ENCODE results near the gene PLCL1.

Gene PLCL1

DNA sequence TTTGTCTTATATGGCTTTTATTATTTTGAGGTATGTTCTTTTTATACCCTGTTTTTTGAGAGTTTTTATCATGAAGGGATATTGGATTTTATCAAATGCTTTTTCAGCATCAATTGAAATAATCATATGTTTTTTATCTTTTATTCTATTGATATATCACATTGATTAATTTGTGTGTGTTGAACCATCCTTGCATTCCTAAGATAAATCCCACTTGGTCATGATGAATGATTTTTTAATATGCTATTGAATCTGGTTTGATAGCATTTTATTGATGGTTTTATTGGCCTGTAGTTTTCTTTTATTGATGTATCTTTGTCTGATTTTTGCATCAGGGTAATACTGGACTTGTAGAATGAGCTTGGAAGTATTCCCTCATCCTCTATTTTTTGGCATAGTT is 160.3 kb downstream of the PLCL1 start:
- DNase-seq, result no peak

GRCh38 chr2:197965756-197966155 is 161.4 kb downstream of the PLCL1 start:
- no peak for DNase-seq

DNA sequence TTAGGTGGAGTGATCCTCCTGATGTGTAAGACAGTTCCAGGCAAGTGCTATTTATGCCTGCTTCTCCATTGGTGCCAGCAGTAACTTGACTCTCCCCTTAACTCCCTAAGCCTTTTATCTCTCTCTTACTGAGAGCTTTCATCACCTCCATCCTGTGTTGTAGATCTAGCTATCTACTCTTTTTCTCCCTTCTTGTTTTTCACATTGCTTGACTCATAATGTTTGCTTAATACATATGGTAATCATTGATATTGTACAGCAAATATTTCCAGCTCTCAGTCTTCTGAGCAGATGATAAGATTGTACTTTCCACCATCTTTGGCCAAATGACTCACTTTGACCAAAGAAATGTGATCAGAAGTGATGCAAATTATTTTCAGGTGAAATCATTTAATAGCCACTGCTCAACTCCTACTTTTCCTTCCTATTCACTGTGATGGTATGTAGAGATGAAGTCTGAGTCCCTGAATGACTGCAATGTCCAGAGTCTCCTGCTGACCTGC is 165.0 kb downstream of the PLCL1 start:
- DNase-seq, result no peak

DNA sequence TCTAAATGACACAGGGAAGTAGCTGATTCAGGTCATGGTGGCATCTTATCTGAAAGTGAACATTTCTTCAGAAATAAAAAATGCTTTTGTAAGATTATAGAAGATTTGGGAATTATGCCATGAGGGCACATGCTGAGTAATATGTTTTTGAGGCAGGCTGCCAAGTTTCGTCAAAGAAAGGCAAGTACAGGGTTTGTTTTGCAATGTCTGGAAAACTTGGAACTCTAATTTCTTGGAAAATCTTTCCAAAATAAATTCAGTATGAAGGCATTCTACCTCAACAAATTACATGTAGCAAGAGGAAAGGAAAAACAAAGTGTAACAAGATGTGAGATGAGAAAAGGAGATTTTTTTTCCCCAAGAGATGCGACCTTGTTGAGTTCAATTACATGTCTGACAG is 167.7 kb downstream of the PLCL1 start:
- DNase-seq, result no peak

DNA sequence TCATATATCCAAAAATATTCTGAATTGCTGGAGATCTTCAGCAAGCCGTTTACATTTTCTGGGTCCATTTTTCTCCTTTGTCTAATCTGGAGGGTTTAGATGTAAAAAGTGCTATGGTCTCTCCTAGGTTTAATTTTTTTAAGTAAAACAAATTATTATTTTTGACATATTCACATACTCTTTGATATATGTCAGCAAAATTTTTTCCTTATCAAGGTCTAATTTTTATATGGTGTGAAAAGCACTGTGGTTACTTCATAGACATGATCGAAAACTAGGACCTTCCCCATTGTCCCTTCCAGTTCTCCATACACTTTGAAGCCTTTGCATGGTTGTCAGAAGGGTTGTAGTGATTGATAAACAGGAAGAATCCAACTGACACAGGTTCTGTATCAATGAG is 168.2 kb downstream of the PLCL1 start:
- DNase-seq, result no peak

DNA sequence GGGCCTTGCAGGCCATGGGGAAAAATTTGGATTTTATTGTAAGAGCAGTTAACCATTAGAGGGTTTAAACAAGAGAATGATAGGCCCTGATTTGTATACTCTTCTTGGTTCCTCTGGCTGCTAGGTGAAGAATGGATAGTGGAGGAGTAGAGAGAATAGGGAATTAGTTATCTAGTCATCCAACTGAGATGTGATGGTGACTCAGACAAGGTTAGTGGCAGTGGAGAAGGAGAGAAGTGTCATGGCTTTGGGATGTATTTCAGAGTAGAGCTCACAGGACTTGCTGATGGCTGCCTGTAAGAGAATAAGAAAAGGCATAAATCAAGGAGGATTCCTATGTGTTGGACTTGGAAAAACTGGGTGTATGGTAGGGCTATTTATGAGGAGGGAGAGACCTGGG is 169.4 kb downstream of the PLCL1 start:
- DNase-seq, result no peak

- no peak for DNase-seq
Observed at GRCh38 chr2:197975931-197976519, 171.6 kb downstream of the PLCL1 start.

DNA sequence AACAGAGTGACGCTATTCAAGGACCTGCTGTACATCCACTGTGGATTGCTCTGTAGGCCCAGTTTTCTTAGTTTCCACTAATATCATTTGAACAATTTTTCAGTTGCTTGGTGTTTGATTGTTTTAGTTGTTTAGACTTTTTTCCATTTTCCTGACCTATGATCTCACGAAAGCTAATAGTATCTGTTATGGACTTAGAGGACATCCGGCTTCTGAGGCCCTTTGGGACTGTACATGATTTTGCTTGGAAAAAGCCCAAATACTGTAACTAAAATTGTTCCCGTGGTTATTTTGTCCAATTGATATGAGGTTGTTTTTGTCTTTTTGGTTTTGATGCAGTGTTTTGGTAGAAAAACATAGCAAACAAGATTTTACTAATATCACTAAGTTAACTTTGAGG is 174.6 kb downstream of the PLCL1 start:
- DNase-seq, result no peak

DNA sequence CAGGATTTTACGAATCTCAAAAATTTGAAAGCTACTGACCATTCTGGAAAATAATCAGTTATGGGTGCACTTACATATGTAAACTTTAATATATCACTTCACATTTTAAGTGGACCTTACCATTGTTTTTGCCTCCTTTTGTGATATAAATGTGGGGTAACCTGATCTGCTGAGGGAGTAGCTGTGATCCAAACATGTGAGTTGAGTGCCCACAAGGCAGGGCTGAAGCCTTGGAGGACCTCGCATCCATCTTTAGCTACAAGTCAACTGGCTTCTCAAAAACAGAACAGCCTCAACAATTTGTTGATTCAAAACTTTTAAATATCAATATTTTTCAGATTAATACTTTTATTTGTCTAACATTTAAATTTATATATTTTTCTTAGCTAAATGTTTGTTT is 178.2 kb downstream of the PLCL1 start:
- no peak for DNase-seq

DNA sequence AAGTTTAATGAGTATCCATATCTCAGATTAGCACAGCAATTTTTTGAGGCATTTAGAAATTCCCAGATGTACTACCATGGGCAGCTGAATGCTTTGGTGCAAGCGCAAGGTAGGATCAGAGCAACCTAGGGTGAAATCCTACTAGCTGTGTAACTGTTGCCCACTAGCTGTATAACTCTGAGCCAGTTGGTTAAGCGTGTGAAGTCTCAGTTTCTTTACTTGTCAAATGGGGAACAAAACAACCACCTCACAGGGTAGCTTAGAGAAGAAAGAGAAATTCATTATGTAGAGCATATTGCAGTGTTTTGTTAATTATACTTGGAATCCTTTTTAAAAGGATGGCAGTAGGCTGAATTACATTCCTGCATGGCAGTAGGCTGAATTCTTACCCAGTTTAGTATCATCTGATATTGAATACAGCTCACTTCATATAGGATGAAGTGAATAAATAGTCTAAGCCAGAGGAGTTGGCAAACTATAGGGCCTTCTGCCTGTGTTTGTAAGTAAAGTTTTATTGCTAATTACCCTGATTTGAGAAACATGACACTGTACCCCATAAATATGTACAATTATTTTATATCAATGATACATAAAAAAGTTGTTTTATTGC is 180.7 kb downstream of the PLCL1 start:
- no peak for DNase-seq

DNA sequence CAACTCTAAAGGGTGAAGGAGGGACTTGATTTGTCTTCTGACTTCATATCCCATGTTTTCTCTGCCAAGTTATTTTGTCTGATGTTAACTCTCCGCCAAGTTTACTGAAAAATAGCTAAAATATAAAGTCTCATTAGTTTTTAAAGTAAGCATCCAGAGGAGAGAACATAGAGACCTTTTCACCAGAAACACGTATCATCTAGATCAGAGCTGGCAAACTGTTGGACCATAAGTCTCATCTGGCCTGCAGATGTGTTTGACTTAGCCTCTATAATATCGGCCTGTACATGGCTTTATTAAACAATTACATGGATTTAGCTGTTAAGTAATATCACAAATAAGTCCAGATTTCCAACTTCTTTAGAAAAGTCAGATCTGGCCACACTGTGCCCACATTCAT is 182.6 kb downstream of the PLCL1 start:
- DNase-seq, result no peak

DNA sequence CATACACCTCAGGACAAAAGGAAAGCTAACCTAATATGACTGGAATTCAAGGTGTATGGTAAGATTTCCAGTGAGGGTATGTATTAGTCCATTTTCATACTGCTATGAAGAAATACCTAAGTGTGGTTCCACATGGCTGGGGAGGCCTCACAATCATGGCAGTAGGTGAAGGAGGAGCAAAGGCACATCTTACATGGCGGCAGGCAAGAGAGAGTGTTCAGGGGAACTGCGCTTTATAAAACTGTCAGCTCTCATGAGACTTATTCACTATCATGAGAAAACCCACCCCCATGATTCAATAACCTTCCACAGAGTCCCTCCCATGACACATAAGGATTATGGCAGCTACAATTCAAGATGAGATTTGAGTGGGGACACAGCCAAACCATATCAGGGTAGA is 186.0 kb downstream of the PLCL1 start:
- DNase-seq, result no peak

GRCh38 chr2:197992482-197993133 is 188.2 kb downstream of the PLCL1 start:
- no peak for DNase-seq

DNA sequence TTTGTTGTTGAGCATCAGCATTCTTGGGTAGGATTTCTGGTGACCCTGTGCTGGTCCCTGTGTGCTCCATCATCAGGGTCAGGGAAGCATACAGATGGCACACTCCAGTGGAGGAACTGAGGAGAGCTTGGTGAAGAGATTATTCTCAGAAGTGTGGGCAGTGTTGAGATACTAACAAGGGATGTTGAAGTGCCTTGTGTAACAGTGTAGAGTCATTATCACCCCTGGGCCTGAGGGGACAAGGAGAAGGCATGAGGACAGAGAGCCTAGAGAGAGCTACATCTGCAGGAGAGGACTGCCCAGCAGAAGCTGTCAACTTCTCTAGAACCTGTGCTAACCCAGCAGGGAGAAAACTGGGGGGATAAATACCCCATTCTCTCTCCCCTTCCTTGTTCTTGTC is 189.0 kb downstream of the PLCL1 start:
- no peak for DNase-seq

- DNase-seq, result peak; percentile 77
Observed at GRCh38 chr2:197993830-197994229, 189.4 kb downstream of the PLCL1 start.

GRCh38 chr2:197994751-197995150 is 190.4 kb downstream of the PLCL1 start:
- no peak for DNase-seq

DNA sequence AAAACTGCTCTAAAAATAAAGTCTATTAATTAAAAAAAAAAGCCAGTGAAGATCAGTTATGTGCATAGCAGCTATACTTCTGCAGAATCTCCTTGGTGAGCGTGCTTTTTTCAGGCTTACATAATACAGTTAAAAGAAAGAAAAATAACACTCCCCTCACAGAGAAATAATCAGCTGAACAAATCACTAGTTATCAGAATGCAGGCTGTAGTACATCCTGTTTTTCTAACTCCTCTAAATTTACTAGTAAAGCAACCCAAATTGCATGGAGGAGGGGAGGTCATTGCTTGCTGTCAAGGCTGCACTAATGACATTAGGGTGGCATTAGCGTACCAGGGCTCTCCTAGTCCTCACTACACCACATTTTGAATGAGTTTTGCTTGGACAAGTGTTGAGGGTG is 192.2 kb downstream of the PLCL1 start:
- DNase-seq, result no peak

GRCh38 chr2:197997083-197997541 is 192.7 kb downstream of the PLCL1 start:
- no peak for DNase-seq

DNA sequence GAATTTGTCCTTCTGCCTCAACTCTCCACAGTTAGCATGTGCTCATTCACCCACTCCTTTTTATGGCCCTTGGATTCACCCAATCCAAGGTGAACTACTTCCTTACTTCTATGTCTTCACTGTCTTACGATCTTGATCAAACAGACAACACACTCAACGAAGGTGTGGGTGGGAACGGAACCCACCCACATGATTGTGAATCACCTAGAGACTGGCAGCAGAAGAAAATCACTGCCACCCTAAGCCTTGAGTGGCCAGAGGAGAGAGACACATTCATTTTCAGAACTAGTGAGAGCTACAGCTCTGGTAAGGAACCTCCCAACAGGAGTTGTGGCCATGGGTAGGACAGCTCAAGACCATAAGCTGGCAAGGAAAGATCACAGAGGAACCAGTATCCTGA is 194.3 kb downstream of the PLCL1 start:
- no peak for DNase-seq

DNA sequence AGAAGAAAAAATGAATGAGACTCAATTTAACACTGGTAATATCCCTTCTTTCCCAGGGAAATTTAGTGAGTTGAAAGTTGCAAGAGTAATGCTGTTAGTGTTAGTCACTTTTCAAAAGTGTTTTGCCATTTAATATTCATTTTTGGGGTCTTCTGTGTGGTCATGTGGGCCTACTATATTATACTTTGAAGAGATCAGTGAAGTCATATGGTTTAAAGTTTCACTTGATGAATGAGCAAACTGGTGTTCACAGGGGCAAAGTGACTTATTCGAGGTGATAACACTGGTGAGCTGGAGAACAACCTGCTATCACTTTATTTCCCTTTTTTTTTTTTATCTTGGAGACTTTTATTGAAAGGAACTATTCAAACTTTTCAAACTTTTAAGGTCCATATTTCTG is 196.0 kb downstream of the PLCL1 start:
- no peak for DNase-seq

DNA sequence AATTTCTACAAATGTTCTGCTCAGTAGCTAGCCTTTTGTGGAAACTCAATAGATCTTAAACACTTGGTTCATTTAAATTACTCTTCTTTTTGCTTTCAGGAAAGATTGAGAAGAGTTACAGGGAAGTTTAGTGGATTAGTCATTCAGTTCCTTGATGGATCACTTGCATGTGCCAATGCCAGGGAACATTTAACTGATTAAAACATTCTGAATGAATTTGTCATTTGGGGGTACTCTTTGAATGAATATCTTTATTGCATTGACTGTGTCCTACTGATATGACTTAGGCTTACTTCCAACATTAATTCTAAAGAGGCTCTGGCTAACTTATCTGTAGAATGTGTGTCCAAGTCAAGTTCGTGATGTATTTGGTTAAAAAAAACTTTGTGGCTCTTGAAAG is 199.8 kb downstream of the PLCL1 start:
- DNase-seq, result no peak

- DNase-seq, result no peak
Observed at GRCh38 chr2:198004921-198005829, 200.8 kb downstream of the PLCL1 start.

DNA sequence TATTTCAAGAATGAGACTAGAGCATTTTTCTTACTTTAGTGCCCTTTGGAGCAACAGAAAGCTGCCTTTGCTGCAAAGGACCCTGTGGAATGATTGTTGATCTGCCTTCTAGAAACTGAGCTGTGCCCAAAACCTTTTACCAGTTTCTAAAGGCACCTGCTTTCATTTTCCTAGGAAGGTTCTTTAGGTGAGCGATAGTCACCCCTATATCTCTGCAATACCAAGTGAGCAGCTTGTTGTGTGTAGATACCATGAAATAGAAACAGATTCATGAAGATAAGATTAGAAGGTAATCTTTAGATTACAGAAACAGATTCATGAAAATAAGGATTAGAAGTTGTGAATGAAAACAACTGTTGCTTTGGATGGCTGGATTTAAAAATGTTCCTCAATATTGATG is 202.3 kb downstream of the PLCL1 start:
- DNase-seq, result no peak
